K562 (cell line): ENCODE measurements around the gene TMEM273.

Source experiments
- BRCA1 ChIP-seq, 2 experiments: fragments of 450-650 bp in 1 of 2; sonication (generic) in 1 of 2; formaldehyde crosslinking in 1 of 2; IDR thresholded peaks; 2 replicates each; pipeline versions ENCODE4 v1.5.0 to v1.6.1; 2017 to 2020; ENCODE audit warnings: mild to moderate bottlenecking in 1 of 2, missing genetic modification reagents in 1 of 2
- CHD1 ChIP-seq: fragments of 200-600 bp; sonication (generic); IDR thresholded peaks from one replicate; pipeline ENCODE4 v1.6.1; 2012; ENCODE audit warnings: mild to moderate bottlenecking, moderate library complexity, low read length, inconsistent platforms
- EP300 ChIP-seq: IDR thresholded peaks from 2 replicates; pipeline ENCODE4 v1.6.1; 2012; ENCODE audit warnings: low read length, improper control_type of control experiment
- ETV5 ChIP-seq: sonication (generic); formaldehyde crosslinking; IDR thresholded peaks from 2 replicates; pipeline ENCODE4 v1.4.0; 2020; ENCODE audit warnings: low read depth, mild to moderate bottlenecking, missing genetic modification reagents
- FOXJ3 ChIP-seq: sonication (generic); formaldehyde crosslinking; IDR thresholded peaks from 2 replicates; pipeline ENCODE4 v1.4.0; 2020; ENCODE audit warnings: mild to moderate bottlenecking, missing genetic modification reagents
- HDAC8 ChIP-seq: fragments of 450-650 bp; IDR thresholded peaks from 2 replicates; pipeline ENCODE4 v1.6.1; 2016; ENCODE audit warnings: mild to moderate bottlenecking, missing genetic modification characterization, moderate library complexity, missing compliant biosample characterization
- JUNB ChIP-seq: fragments of 450-650 bp; formaldehyde crosslinking; conservative IDR thresholded peaks from 2 replicates; pipeline ENCODE4 v1.4.0; 2020; ENCODE audit warnings: mild to moderate bottlenecking
- MYNN ChIP-seq, 2 experiments: sonication (generic); formaldehyde crosslinking in 1 of 2; IDR thresholded peaks; 2 replicates each; pipeline versions ENCODE4 v1.5.0 to v1.6.1; 2016 to 2020; ENCODE audit warnings: antibody characterized with exemption in 1 of 2, missing genetic modification reagents in 1 of 2
- PKNOX1 ChIP-seq: fragments of 450-650 bp; IDR thresholded peaks from 2 replicates; pipeline ENCODE4 v1.6.1; 2016
- PRDM10 ChIP-seq: fragments of 450-650 bp; IDR thresholded peaks from 2 replicates; pipeline ENCODE4 v1.6.1; 2018; ENCODE audit not compliant: partially characterized antibody
- RAD51 ChIP-seq: fragments of 450-650 bp; IDR thresholded peaks from 2 replicates; pipeline ENCODE4 v1.7.1; 2016; ENCODE audit warnings: low read depth, mild to moderate bottlenecking, borderline replicate concordance
- ZNF133 ChIP-seq: fragments of 250-450 bp; sonication (Bioruptor Pico); IDR thresholded peaks from 2 replicates; pipeline ENCODE4 v1.4.0; 2020; ENCODE audit warnings: mild to moderate bottlenecking

GRCh38 chr10:49223205-49223604 is 35.0 kb upstream of the TMEM273 start:
- TF ChIP-seq RAD51 (no peak), MYNN (IDR thresholded peaks at IDR 0.05) (no peak), MYNN (CRISPR knock-in tag; IDR thresholded peaks at IDR 0.05) (no peak), CHD1 (no peak), FOXJ3 (CRISPR knock-in tag) (no peak), ZNF133 (CRISPR knock-in tag) (no peak), HDAC8 (tag) (no peak), BRCA1 (IDR thresholded peaks at IDR 0.05) (no peak), BRCA1 (CRISPR knock-in tag; IDR thresholded peaks at IDR 0.05) (no peak), PRDM10 (no peak), ETV5 (CRISPR knock-in tag) (no peak), PKNOX1 (no peak), EP300 (no peak), JUNB (CRISPR knock-in tag) (no peak)
